Epithelial cell of proximal tubule (primary cell): ENCODE data around the gene TBC1D10A. TPM values are rescaled to one million over a fixed set of nuclear protein-coding genes. Genes with fewer than 3 reads are reported as not detected.

Experiments used
- DNase-seq: peaks from one replicate; pipeline ENCODE4 v3.0.0-alpha.2; 2011; ENCODE audit warnings: low read depth
- H3K4me3 ChIP-seq: 2 replicates; pipeline ENCODE4 v1.5.1; 2011; ENCODE audit warnings: low read depth, mild to moderate bottlenecking, low read length
- CTCF ChIP-seq: conservative IDR thresholded peaks from 2 replicates; pipeline ENCODE4 v1.5.1; 2012; ENCODE audit warnings: low read depth, mild to moderate bottlenecking, low read length
- total RNA-seq: library from RNA; depleted of rRNA; stranded (reverse); fragments of >200 nt; gene quantifications from 2 replicates; pipeline ENCODE4 v1.2.3, GENCODE V29; 2015

TBC1D10A gene
- total RNA-seq, 1 donor from 2014 or later = 22.9 TPM

- H3K4me3 ChIP-seq = no peak overlapping the region
- no peak for DNase-seq
- no peak for TF ChIP-seq CTCF
Measured at GRCh38 chr22:30302810-30303138, 24.0 kb downstream of the TBC1D10A start.

- H3K4me3 ChIP-seq = no peak overlapping the region
- DNase-seq = no peak
- TF ChIP-seq CTCF = no peak
Measured at GRCh38 chr22:30301995-30302809, 24.5 kb downstream of the TBC1D10A start.

GRCh38 chr22:30299322-30299721, 27.4 kb downstream of the TBC1D10A start:
- no peak for TF ChIP-seq CTCF
- no peak for DNase-seq
- H3K4me3 ChIP-seq = no peak overlapping the region

GRCh38 chr22:30297991-30298701, 28.6 kb downstream of the TBC1D10A start:
- TF ChIP-seq CTCF = no peak
- no peak for DNase-seq
- no peak overlapping the region for H3K4me3 ChIP-seq

- no peak for DNase-seq
- TF ChIP-seq CTCF = no peak
- no peak overlapping the region for H3K4me3 ChIP-seq
Measured at GRCh38 chr22:30297276-30297990, 29.3 kb downstream of the TBC1D10A start.

GRCh38 chr22:30296833-30297232, 29.9 kb downstream of the TBC1D10A start:
- no peak for TF ChIP-seq CTCF
- DNase-seq = no peak
- no peak overlapping the region for H3K4me3 ChIP-seq
